Endothelial cell (in vitro differentiated cells): Measurements from ENCODE around the gene HDAC4. TPM values are rescaled to one million over a fixed set of nuclear protein-coding genes. Genes with fewer than 3 reads are reported as not detected.

ENCODE experiments used
- DNase-seq: peaks from one replicate; pipeline ENCODE4 v3.0.0; 2021; ENCODE audit warnings: low spot score
- H3K27ac Mint-ChIP-seq: one replicate; pipeline ENCODE4 v1.8.0; 2021; ENCODE audit warnings: mixed read lengths, inconsistent platforms; ENCODE audit not compliant: unreplicated experiment
- H3K27me3 Mint-ChIP-seq: one replicate; pipeline ENCODE4 v1.8.0; 2021; ENCODE audit warnings: mild to moderate bottlenecking, moderate library complexity, mixed read lengths, inconsistent platforms; ENCODE audit not compliant: unreplicated experiment
- H3K36me3 Mint-ChIP-seq: one replicate; pipeline ENCODE4 v1.8.0; 2021; ENCODE audit warnings: mild to moderate bottlenecking, low read depth, mixed read lengths, inconsistent platforms; ENCODE audit not compliant: unreplicated experiment
- H3K4me1 Mint-ChIP-seq: one replicate; pipeline ENCODE4 v1.8.0; 2021; ENCODE audit warnings: mild to moderate bottlenecking, mixed read lengths, inconsistent platforms; ENCODE audit not compliant: unreplicated experiment
- H3K4me3 Mint-ChIP-seq: one replicate; pipeline ENCODE4 v1.8.0; 2021; ENCODE audit warnings: mild to moderate bottlenecking, mixed read lengths, inconsistent platforms; ENCODE audit not compliant: unreplicated experiment
- H3K9me3 Mint-ChIP-seq: one replicate; pipeline ENCODE4 v1.8.0; 2021; ENCODE audit warnings: mixed read lengths, inconsistent platforms; ENCODE audit not compliant: unreplicated experiment
- total RNA-seq: library from RNA; stranded (reverse); fragmentation: NEBNext Ultra II Directional; extraction: Animal tissue kit (Norgen Biotek cat#: 25700); gene quantifications from one replicate; pipeline ENCODE4 v1.2.1, GENCODE V29; 2021; ENCODE audit not compliant: unreplicated experiment
- TF ChIP-seq, protein P1 (sequence below): fragments of 200-600 bp; sonication (generic); IDR thresholded peaks from one replicate; pipeline ENCODE4 v1.5.0; 2021; ENCODE audit warnings: antibody characterized with exemption; ENCODE audit not compliant: unreplicated experiment

The HDAC4 gene
- total RNA-seq, 1 donor from 2014 or later, result 26.0 TPM

DNA sequence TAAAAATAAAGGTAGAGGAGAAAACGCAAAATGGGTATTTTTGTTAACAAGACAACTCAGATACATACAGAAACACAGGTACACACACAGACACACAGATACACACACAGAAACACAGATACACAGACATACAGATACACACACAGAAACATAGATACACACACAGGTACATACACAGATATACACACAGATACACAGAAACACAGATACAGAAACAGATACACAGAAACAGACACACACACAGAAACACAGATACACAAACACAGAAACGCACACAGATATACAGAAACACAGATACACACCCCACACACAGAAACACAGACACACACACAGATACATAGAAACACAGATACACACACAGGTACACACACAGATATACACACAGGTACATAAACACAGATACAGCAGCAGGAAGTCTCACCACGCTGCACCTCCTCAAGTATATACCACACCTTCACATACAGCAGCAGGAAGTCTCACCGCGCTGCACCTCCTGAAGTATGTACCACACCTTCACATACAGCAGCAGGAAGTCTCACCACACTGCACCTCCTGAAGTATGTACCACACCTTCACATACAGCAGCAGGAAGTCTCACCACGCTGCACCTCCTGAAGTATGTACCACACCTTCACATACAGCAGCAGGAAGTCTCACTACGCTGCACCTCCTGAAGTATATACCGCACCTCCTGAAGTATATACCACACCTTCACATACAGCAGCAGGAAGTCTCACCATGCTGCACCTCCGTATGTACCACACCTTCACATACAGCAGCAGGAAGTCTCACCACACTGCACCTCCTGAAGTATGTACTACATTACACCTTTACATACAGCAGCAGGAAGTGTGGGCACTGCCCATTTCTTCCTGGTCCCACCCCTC is 250.5 kb downstream of the HDAC4 start:
- TF ChIP-seq, protein P1, sequence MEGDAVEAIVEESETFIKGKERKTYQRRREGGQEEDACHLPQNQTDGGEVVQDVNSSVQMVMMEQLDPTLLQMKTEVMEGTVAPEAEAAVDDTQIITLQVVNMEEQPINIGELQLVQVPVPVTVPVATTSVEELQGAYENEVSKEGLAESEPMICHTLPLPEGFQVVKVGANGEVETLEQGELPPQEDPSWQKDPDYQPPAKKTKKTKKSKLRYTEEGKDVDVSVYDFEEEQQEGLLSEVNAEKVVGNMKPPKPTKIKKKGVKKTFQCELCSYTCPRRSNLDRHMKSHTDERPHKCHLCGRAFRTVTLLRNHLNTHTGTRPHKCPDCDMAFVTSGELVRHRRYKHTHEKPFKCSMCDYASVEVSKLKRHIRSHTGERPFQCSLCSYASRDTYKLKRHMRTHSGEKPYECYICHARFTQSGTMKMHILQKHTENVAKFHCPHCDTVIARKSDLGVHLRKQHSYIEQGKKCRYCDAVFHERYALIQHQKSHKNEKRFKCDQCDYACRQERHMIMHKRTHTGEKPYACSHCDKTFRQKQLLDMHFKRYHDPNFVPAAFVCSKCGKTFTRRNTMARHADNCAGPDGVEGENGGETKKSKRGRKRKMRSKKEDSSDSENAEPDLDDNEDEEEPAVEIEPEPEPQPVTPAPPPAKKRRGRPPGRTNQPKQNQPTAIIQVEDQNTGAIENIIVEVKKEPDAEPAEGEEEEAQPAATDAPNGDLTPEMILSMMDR, result no peak

DNA sequence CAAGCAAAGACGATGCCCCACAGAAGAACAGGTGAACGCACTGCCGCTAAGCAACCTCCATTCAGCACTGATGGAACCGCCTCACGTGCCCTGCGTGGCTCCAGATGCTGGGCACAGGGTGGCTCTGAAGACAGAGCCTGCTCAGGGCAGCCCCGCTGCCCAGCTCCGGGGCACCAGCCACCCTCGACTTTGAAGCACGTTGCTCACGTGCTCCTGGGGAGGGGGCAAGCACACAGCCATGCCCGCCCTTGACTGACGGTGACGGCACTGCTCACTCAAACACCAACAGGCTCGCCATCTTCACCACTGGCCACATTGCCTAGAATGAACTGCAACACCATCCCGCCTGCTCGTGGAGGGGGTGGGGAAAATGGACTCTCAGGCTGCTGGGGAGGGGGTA is 251.3 kb downstream of the HDAC4 start:
- Mint-ChIP-seq H3K4me1 (peaks cover 4% of the 10 kb centered on the region), H3K27me3 (no peaks in the 10 kb centered on the region), H3K9me3 (no peaks in the 10 kb centered on the region), H3K36me3 (peaks cover 13% of the 10 kb centered on the region), H3K4me3 (no peak overlapping the region), H3K27ac (no peak overlapping the region)
- TF ChIP-seq, protein P1, result no peak
- no peak for DNase-seq

More for the DNA sequence above, 250.5 kb downstream of the HDAC4 start:
- Mint-ChIP-seq H3K36me3 (peaks cover 18% of the 10 kb centered on the region), H3K27ac (no peak overlapping the region), H3K4me3 (no peak overlapping the region), H3K9me3 (no peaks in the 10 kb centered on the region), H3K4me1 (peaks cover 4% of the 10 kb centered on the region), H3K27me3 (peaks cover 1% of the 10 kb centered on the region)
- DNase-seq, result no peak

DNA sequence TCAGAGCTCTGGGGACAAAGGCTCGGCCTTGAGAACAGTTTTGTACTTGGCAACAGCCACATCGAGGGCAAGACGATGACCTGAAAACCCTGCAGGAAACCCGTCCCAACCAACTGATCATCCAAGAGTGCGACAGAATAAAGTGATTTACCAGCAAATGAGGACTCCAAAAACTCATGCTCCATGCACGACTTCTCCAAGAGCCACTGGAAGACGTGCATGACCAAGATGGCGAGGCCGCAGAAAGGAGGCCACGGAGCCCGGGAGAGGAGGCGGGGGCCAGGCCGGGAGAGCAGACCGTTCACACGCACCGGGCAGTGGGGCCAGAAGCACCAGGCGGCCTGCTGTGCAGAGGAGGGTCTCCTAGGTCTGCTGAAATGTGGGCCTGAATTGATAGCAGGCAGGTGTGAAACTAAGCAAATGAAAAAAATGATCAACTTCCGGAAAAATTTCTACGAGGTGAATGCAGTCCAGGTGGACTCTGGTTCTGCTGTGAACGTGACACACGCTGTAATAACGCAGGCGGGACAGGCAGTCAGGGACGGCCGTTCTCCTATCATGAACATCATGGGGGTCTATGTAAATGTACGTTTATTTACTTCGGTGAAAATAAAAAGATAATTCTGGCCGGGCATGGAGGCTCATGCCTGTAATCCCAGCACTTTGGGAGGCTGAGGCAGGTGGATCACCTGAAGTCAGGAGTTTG is 252.2 kb downstream of the HDAC4 start:
- H3K27ac Mint-ChIP-seq, result no peak overlapping the region

DNA sequence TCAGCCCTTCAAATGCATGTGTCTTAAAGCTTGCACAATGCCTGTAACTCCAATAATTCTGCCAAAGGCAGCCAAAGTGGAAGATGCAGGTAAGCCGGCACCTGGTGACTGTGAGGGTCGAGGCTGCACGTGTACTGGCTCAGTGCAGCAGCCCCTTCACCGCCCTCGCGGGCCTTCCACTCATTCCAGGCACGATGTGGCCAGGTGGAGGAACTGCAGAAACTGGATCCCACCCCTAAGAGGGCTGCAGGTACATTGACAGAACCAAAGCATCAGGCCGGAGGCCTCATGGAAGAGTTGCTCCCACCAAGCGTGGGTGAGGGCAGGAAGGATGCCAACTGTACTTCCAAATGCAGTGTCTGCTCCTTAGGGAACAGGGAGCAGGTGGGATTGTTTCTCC is 253.4 kb downstream of the HDAC4 start:
- no peak overlapping the region for H3K27ac Mint-ChIP-seq
- no peak overlapping the region for H3K4me3 Mint-ChIP-seq
- H3K9me3 Mint-ChIP-seq, result no peaks in the 10 kb centered on the region
- peaks cover 3% of the 10 kb centered on the region for H3K36me3 Mint-ChIP-seq
- DNase-seq, result no peak
- TF ChIP-seq, protein P1, result no peak
- H3K27me3 Mint-ChIP-seq, result no peaks in the 10 kb centered on the region
- peaks cover 4% of the 10 kb centered on the region for H3K4me1 Mint-ChIP-seq

More for the DNA sequence above, 252.2 kb downstream of the HDAC4 start:
- peaks cover 6% of the 10 kb centered on the region for H3K36me3 Mint-ChIP-seq
- no peaks in the 10 kb centered on the region for H3K27me3 Mint-ChIP-seq
- H3K9me3 Mint-ChIP-seq, result no peaks in the 10 kb centered on the region
- TF ChIP-seq, protein P1, result no peak
- H3K4me3 Mint-ChIP-seq, result no peak overlapping the region
- no peak for DNase-seq
- H3K4me1 Mint-ChIP-seq, result peaks cover 4% of the 10 kb centered on the region
